ENCODE data around the gene SPRR2E. TPM values are rescaled to one million over a fixed set of nuclear protein-coding genes. Genes with fewer than 3 reads are reported as not detected.
"Not testable (repeated sequence)": the region's sequence is repeated elsewhere in the genome, so short reads cannot be mapped to it uniquely, and the experiment has no call there.

The SPRR2E gene
- not detected for total RNA-seq

- H3K27me3 ChIP-seq: no peaks in the 10 kb centered on the region
- DNase-seq (no peak), ATAC-seq (ENCODE audit: low FRiP score in 2 of 2) (no peak)
- no peaks in the 10 kb centered on the region for H3K36me3 ChIP-seq
- no peak within 1 kb of the TSS for H3K4me3 ChIP-seq
- TF ChIP-seq CTCF (IDR thresholded peaks at IDR 0.05) (no peak), EP300 (IDR thresholded peaks at IDR 0.05) (no peak), POLR2AphosphoS5 (IDR thresholded peaks at IDR 0.05) (no peak)
- no peaks in the 10 kb centered on the region for H3K9me3 ChIP-seq
- no peak within 1 kb of the TSS for H3K27ac ChIP-seq
- no peaks in the 10 kb centered on the region for H3K4me1 ChIP-seq
Observed at GRCh38 chr1:153094426-153094825, at the start of gene SPRR2E. TSS of gene SPRR2E (minus strand) at chr1:153094526. CDS start at chr1:153093751, 775 bp downstream.

DNA sequence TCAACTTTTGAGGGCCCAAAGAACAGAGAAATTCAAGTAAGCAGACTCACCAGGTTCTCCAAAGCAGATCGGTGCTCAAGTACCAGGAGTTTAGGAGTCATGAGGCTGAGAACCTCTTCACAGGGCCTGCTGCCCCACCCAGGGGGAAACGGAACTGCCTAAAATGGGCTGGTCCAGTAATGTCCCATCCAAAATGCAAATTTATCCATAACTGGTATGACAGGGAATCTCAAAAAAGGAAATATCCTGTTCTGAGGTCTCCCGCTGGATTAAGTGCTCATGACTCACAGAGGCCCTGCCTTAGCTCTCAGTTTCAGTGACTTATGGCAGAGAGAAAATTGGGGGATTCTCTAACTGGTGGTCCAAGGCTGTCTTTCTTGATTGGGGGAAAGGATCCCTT lies 47.1 kb upstream of the SPRR2E start:
- H3K27ac ChIP-seq: no peak overlapping the region
- no peaks in the 10 kb centered on the region for H3K9me3 ChIP-seq
- H3K27me3 ChIP-seq: no peaks in the 10 kb centered on the region
- H3K4me1 ChIP-seq: no peaks in the 10 kb centered on the region
- no peak for DNase-seq
- H3K4me3 ChIP-seq: no peak overlapping the region
- TF ChIP-seq EP300 (IDR thresholded peaks at IDR 0.05) (no peak), POLR2A (IDR thresholded peaks at IDR 0.05) (no peak), CTCF (IDR thresholded peaks at IDR 0.05) (no peak), POLR2AphosphoS5 (IDR thresholded peaks at IDR 0.05) (no peak)
- ATAC-seq (ENCODE audit: low FRiP score in 2 of 2): no peak
- WGBS, 2 donors: 81 to 97% methylated on average over 3 of the region's 3 CpGs
- H3K36me3 ChIP-seq: no peaks in the 10 kb centered on the region

GRCh38 chr1:153140484-153140883 lies 46.2 kb upstream of the SPRR2E start:
- no peaks in the 10 kb centered on the region for H3K9me3 ChIP-seq
- 53 to 71% methylated on average over 3 of the region's 3 CpGs for WGBS, 2 donors

GRCh38 chr1:153133743-153134142 lies 39.4 kb upstream of the SPRR2E start:
- Histone ChIP-seq H3K27me3 (no peaks in the 10 kb centered on the region), H3K4me1 (no peaks in the 10 kb centered on the region), H3K9me3 (no peaks in the 10 kb centered on the region), H3K27ac (no peak overlapping the region), H3K36me3 (no peaks in the 10 kb centered on the region), H3K4me3 (no peak overlapping the region)
- TF ChIP-seq POLR2AphosphoS5 (IDR thresholded peaks at IDR 0.05) (no peak), POLR2A (IDR thresholded peaks at IDR 0.05) (no peak), CTCF (IDR thresholded peaks at IDR 0.05) (no peak), EP300 (IDR thresholded peaks at IDR 0.05) (no peak)
- DNase-seq (no peak), ATAC-seq (ENCODE audit: low FRiP score in 2 of 2) (no peak)
- 78% methylated on average over 2 of the region's 2 CpGs; no CpG with 5 or more reads in 1 of the 2 donors for WGBS, 2 donors

More at GRCh38 chr1:153140484-153140883, 46.2 kb upstream of the SPRR2E start:
- no peaks in the 10 kb centered on the region for H3K27me3 ChIP-seq
- TF ChIP-seq CTCF (IDR thresholded peaks at IDR 0.05) (no peak), POLR2AphosphoS5 (IDR thresholded peaks at IDR 0.05) (no peak), POLR2A (IDR thresholded peaks at IDR 0.05) (no peak), EP300 (IDR thresholded peaks at IDR 0.05) (no peak)
- H3K4me3 ChIP-seq: no peak overlapping the region
- no peaks in the 10 kb centered on the region for H3K36me3 ChIP-seq
- no peak for ATAC-seq (ENCODE audit: low FRiP score in 2 of 2)
- DNase-seq: peak in 1 of 2 donors; percentile 21
- no peaks in the 10 kb centered on the region for H3K4me1 ChIP-seq
- H3K27ac ChIP-seq: no peak overlapping the region

DNA sequence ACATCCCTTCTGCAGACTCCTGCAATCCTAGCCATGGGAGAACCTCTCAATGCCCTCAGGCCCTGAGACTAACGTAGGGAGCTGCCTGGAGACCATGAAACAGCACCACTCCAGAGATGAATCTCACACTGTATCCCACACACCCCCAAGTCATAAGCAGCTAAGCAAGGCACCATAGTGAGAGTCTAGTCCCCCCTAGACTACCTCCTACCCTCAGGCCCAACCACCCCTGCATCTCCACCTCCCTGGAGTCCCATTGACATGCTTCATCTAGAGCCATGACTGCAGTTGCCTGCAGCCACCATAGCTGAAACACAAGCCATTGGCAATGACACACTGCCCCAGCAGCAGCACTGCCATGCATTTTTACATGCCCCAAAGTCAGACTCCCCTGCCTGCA lies 38.9 kb upstream of the SPRR2E start:
- H3K9me3 ChIP-seq: no peaks in the 10 kb centered on the region
- ATAC-seq (ENCODE audit: low FRiP score in 2 of 2): peak in 1 of 2 donors; percentile 65
- 70 to 80% methylated on average over 1 of the region's 1 CpG for WGBS, 2 donors

DNA sequence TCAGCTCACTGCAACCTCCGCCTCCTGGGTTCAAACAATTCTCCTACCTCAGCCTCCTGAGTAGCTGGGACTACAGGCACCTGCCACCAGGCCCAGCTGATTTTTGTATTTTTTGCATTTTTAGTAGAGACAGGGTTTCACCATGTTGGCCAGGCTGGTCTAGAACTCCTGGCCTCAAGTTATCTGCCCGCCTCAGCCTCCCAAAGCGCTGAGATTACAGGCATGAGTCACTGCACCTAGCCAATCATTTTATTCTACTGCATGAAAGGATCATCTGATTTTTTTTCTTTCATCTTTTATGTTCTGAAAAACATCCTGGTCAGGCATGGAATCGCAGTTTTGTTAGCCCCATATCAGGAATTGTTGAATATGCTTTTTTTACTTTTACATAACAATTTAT lies 34.4 kb upstream of the SPRR2E start:
- 93 to 94% methylated on average over 4 of the region's 4 CpGs for WGBS, 2 donors
- not testable (repeated sequence) for H3K27me3 ChIP-seq; ATAC-seq (ENCODE audit: low FRiP score in 2 of 2); H3K9me3 ChIP-seq; H3K36me3 ChIP-seq; H3K4me1 ChIP-seq; DNase-seq; H3K4me3 ChIP-seq; H3K27ac ChIP-seq

More for the DNA sequence above, 38.9 kb upstream of the SPRR2E start:
- DNase-seq: no peak
- Histone ChIP-seq H3K4me1 (no peaks in the 10 kb centered on the region), H3K4me3 (no peak overlapping the region), H3K27ac (no peak overlapping the region), H3K27me3 (no peaks in the 10 kb centered on the region), H3K36me3 (no peaks in the 10 kb centered on the region)
- no peak for TF ChIP-seq CTCF (IDR thresholded peaks at IDR 0.05)
- no peak for TF ChIP-seq POLR2A (IDR thresholded peaks at IDR 0.05)
- no peak for TF ChIP-seq POLR2AphosphoS5 (IDR thresholded peaks at IDR 0.05)
- no peak for TF ChIP-seq EP300 (IDR thresholded peaks at IDR 0.05)
